HG02840 (cell line): Measurements from ENCODE around the gene OR7G1.

Source experiments
- ATAC-seq: cut with Tn5 transposase; IDR thresholded peaks from one replicate; pipeline ENCODE4 v1.9.1; 2021; ENCODE audit warnings: mild to moderate bottlenecking, moderate library complexity, moderate number of reproducible peaks; ENCODE audit not compliant: unreplicated experiment, low FRiP score

OR7G1 gene, protein sequence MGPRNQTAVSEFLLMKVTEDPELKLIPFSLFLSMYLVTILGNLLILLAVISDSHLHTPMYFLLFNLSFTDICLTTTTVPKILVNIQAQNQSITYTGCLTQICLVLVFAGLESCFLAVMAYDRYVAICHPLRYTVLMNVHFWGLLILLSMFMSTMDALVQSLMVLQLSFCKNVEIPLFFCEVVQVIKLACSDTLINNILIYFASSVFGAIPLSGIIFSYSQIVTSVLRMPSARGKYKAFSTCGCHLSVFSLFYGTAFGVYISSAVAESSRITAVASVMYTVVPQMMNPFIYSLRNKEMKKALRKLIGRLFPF

DNA sequence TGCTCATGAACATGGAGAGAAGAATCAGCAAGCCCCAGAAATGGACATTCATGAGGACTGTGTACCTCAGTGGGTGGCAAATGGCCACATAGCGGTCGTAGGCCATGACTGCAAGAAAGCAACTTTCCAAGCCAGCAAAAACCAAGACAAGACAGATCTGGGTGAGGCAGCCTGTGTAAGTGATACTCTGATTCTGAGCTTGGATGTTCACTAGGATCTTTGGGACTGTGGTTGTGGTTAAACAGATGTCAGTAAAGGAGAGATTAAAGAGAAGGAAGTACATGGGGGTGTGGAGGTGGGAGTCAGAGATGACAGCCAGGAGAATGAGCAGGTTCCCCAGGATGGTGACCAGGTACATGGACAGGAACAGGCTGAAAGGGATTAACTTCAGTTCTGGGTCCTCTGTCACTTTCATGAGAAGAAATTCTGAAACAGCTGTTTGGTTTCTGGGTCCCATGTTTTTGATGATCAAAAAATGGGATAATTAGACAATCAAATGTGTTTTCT, at the start of gene OR7G1:
TSS of gene OR7G1 (minus strand) at position 457 of the 507 bp plus-strand sequence. CDS start at position 457, 0 bp downstream.
- no peak for ATAC-seq

DNA sequence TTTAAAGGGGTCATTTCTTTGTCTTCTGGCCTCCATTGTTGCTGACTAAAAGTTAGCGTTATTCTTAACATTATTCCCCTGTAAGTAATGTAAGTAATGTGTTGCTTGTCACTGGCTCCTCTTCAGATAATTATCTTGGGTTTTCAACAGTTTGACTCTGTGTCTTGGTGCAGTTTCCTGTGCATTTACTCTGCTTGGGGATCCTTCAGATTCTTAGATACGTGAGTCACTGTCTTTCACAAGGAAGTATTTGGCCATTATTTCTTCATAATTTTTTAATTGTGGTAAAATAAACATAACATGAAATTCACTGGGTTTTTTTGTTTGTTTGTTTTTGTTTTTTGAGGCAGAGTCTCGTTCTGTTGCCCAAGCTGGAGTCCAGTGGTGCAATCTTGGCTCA, 49.7 kb upstream of the OR7G1 start:
- ATAC-seq: no peak

DNA sequence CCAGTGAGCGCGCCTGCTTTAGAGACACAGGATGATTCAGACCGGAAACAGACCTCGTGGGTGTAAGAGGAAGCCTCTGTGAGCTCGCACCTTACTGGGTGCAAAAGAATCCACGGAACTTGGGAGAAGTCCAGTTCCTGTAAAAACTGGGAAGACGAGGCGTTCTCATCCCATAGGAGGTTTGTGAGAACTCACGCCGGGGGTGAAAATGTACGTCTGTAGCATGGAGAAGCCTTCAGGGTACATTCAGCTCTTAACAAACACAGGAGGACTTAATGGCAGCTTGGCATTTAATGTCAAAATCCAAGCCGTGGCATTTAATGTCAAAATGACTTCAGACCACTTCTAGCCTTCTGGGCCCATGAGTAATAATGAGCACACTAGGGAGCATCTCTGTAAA, 45.9 kb upstream of the OR7G1 start:
- no peak for ATAC-seq

DNA sequence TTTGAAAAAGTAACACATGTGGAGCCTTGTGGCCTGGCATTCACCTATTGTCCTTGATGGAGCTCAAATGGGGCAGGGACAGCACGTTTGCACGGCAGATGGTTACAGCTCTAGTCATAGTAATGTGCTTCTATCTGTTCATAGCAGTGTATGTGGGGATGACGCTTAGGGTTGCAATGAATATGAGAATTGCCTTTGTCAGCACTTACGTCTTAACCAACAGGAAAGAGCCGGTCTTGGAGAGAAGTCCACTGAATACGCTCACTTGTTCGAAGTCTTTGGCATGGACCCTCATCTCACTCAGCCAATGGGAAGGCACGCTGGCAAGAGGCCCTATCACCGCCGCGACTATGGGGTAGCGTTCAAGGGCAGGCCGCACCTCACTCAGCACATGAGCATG, 44.3 kb upstream of the OR7G1 start:
- no peak for ATAC-seq

DNA sequence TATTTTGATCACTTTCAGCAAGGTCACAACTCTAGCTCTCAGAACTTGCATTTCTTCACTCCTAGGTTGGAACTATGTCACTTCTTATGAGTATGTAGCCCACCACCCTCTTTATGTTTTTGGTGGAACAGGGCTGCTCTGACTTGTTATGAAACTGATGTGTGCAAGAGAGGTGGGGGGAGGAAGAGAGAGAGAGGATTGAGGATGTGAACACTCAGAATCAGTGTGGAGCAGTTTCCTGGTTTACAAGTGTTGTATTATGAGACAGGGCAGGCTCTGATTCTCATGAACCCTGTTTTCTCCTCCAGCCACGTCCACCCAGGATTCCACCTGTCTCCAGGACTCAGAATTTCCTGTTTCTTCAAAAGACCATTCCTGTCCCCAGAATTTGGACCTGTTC, 40.7 kb upstream of the OR7G1 start:
- no peak for ATAC-seq

DNA sequence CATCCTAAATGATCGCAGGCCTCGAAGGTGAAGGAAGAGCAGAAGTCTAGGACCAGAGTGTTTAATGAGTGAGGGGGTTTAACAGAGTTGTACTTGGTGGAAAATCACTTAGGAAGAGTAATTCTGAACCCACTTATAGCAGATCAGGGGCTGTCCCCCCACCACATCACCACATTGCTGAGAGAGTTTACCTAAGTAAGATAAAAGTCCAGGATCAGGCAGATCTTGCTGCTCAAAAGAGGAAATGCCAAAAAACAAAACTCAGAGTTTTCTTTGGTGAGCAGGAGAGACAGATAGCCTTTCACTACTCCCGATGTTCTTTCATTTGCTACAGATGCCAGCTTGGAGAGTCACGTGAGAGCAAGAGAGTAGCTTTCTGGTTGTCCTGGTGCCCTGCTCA, 40.0 kb upstream of the OR7G1 start:
- no peak for ATAC-seq

DNA sequence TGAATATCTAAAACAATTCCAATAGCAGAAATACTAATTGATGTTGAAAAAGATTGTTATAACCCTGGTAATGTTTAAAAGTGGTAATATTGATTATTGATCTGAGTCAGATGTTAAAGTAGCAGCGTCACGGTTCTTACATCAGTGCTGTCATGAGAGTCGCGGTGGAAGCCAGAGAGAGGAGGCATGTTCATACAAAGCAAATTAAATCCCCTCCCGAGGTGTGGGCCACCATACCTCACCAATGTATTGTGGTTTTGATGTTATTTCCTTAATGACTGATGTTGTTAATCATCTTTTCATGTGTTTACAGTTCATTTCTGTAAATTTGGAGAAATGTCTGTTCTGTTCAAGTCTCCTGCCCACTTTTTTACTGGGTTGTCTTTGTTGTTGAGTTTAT, 35.8 kb upstream of the OR7G1 start:
- no peak for ATAC-seq

DNA sequence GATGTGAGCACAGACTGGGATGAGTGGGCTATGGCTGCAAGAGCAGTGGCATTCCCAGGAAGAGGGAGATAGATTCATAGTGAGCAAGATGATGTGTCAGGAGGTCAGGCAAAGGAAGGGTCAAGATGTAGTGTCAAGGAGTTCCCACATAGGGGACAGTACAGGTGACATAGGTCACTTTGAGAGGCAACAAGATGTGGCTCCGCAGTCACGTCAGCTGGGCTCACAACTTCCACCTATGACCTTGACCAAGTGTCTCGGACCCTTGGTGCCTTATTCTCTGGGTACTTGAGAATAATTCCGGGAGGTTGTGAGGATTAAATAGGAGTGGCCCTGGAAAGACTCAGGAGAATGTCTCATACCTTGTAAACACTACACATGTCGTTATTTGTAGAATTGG, 35.1 kb upstream of the OR7G1 start:
- no peak for ATAC-seq

DNA sequence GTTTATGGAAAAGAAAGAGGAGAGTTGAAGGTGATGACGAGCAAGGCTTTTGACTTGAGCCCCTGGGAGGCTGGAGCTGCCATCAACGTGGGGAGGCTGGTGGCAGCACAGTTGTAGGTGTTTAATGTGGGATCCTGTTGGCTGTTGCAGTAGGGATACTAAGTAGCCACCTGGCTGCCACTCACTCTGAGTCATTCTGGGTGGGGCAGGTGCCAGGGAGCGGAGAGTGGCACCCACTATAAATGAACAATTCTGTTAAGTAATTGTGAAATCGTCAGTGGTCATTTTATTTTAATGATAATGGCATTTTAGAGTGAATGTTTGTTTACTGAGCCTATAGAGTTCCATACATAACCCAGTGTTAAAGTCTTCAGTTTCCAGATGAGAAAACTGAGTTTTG, 34.4 kb upstream of the OR7G1 start:
- no peak for ATAC-seq

DNA sequence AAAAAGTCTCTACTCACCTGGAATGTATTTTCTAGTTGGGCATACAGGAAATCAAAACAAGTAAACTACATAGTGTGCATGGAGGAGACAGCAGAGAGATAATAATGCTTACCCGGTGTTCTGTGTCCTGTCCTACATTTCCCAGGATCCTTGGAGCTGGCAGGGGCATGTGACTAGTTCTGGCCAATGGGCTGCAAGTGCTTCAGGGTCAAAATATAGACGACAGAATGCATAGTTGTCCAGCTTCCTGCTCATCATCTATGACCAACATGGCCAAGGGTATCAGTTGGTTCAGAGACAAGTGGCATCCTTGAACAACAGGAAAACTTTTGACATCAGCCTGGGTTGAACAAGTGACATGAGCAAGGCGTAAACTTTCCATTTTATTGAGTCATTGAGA, 33.1 kb upstream of the OR7G1 start:
- no peak for ATAC-seq

DNA sequence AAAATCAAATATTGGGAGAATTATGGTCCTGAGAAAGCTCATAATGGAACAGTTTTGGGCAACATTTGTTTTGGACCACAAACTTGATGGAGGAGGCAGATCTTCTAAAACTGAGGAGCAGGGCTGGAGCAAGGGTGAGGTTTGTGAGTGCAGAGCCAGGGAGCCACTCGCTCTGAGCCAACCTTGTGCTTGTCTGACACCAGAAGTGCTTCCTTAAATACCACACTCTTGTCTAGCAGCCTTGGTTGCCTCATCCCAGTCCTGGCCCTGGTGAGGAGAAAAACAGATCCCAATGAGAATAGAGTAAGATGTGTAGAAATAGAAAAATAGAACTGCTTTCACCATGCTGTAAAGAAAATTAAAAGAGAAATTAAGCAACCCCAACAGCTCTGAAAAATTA, 31.3 kb upstream of the OR7G1 start:
- no peak for ATAC-seq

DNA sequence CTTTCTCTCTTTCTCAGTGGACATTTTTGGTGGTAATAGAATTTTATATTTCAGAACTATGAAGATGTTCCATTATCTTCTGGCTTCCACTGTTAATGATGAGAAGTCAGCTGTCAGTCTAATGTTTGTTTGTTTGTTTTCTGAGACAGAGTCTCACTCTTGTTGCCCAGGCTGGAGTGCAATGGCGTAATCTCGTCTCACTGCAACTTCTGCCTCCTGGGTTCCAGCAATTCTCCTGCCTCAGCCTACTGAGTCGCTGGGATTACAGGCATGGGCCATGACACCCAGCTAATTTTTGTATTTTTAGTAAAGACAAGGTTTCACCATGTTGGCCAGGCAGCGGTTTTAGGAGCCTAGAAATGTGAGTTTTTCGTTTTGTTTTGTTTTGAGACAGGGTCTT, 29.4 kb upstream of the OR7G1 start:
- ATAC-seq: no peak

DNA sequence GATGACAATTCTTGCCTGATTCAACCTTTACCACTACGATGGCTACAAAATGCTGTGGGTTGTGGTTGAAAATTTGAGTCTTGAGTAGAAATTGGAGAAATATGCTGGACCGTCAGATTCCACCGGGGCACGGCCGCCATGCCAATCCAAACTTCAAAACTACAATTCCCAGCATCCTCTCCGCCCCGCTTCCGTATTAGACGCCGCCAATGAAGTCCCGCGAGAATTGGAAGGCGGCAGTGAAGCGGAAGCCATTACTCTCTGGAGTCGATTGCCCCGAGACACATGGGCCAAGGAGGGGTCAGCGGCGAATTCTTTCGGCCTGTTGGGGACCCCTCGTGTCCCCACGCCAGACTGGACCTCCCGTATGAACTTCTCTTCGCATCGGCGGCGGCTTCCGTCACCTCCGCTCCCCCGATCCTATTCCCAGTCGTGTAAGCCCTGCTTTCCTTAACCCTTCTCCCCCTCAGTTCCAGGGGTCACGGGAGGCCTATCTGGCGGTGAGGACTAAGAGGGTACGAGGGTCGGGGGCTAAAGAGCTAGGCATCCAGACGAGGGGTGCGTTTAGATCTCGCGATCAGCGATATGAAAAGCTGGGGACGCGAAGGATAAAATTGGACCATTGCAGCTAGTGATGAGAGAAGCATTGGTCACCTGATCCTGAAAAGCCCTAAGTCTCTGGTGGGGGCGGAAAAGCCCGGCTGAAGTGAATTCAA, 24.8 kb upstream of the OR7G1 start, which contains the start of gene ZNF317:
TSS of gene ZNF317 (plus strand) at position 239 of the 716 bp plus-strand sequence. CDS start 15,620 bp downstream, outside the sequence.
- ATAC-seq: peak; percentile 82

DNA sequence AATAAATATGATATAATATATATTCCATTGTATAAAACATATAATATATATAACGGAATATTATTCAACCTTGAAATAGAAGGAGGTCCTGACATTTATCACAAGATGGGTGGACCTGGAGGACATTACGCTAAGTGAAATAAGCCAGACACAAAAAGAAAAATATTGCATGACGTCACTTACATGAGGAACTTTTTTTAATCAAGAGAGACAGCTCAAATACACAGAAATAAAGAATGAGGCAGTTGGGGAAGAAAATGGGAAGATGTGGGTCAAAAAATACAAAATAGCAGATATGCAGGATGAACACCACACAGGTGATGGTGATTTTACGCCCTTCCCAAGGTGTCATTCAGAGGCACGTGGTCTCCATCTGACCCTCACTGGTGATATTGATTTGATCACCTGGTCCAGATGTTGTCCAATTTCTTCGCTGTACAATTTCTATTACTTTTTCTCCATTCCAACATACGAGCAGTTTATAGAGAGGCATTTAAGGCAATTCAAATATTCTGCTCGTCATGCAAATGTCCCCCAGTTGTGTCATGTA, 24.1 kb upstream of the OR7G1 start:
- peak; percentile 8 for ATAC-seq

DNA sequence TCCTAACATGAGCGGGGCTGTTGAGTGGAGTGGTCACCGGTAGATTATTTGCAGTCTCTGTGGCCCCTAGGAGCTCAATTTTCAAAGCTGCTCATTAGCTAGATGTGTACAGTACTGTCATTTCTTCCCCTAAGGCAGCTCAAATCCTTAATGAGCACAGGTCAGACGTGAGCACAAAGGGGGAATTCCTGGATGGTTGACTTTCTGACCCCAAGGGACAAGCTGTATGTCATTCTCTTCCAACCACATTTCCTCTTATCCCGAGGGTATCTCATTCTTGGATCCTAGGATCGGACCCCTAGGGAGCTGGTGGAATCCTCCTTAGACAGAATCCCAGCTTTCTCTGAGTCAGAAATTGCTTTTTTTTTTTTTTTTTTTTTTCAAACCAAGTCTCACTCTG, 16.9 kb upstream of the OR7G1 start:
- ATAC-seq: no peak

DNA sequence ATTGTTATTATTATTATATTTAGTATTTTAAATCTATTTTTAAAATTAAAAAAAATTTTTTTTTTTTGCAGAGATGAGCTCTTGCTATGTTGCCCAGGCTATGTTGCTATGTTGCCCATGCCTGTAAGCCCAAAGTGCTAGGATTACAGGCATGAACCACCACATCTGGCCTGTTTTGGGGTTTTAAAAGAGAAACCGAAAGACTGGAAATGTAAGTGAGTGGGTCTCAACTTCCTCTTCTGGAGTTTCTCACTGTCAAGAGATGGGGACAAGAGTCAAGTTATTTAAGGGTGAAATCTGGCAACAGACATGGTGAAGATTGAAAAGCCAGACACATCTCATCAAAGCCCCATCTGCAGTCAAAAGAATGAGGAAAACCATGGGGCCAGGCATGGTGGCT, 15.4 kb upstream of the OR7G1 start:
- ATAC-seq: no peak

DNA sequence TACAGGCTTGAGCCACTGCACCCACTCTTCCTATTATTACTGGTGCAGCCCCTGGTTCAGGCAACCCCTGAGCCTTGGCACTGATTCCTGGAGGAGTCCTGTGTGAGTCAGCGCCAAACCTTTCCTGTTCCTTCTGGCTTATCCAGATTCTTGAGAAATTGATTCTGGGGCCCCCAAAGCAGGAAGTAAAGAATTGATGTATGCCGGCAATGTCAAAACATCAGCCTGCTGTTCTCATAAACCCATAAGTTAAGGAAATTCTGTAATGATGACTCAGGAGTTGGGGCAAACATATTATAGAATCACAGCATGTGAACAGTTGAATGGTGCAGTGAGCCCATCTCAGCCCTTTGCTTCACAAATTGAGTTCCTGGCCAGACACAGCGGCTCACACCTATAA, 12.6 kb upstream of the OR7G1 start:
- ATAC-seq: no peak

DNA sequence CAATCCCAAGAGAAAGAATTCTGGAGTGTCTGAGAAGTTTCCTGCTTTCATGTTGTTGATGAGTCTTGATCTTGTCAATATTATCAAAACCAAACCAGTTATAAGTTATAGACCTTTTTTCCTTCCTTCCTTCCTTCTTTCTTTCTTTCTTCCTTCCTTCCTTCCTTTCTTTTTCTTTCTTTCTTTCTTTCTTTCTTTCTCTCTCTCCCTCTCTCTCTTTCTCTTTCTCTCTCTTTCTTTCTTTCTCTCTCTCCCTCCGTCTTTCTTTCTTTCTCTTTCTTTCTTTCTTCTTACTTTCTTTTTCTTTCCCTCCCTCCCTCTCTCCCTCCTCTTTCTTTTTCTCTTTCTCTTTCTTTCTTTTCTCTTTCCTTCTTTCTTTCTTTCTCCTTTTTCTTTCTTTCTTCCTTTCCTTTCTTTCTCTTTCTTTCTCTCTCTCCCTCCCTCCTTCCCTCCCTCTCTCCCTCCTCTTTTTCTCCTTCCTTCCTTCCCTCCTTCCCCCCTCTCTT, 11.4 kb upstream of the OR7G1 start, which contains the start of gene OR7G3:
TSS of gene OR7G3 (minus strand) at position 51 of the 506 bp plus-strand sequence. CDS start at position 51, 0 bp downstream.
- no peak for ATAC-seq

DNA sequence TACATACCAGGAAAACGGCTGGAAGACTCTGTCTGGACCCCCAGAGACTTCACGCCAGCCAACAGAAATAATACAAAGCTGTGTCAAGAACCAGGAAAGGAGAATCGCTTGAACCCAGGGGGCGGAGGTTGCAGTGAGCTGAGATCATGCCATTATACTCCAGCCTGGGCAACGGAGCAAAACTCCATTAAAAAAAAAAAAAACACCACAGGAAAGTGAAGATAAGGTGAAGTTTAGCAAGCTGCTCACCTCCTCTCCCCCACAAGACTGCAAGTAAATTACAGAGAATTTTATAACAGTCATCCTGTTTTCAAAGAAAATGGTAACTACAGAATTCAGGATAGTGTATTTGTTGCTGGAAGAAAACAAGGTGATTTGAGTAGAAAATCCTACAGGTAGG, 984 bp upstream of the OR7G1 start:
- no peak for ATAC-seq

DNA sequence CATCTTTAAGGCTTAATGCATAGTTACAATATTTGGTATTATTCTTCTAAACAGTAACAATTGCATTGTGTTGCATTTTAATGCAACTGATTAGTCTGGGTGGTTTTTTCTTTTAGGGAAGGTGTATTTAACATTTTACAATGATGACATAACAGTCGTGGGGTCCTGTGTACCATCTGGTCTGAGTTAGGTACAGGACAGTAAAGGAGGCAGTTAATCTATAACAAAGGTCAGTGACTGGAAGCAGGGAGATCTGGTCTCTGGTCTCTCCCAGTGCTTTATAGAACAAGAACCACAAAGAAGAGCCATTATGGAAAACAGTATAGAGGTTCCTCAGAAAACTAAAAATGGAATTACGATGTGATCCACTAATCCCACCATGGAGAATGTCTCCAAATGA, 5.6 kb downstream of the OR7G1 start:
- ATAC-seq: no peak

DNA sequence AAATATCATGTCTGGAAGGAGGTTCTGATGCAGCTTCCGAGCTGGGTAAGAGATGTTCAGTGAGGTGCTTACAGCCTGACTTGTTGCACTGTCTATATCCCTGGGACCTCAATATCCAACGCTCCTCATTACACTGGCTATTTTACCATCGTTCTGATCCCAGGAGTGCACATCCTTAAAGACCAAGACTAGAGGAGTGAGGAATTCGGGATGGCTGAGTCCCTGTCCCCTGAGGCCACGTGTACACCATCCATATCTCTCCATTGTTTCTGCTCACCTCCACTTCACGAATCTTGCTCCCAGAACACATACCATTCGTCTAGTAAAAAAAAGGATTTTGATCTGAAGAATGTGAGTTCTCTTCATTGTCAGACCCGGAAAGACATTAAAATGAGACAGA, 8.2 kb downstream of the OR7G1 start, which contains the start of gene OR7G2:
TSS of gene OR7G2 (minus strand) at position 101 of the 400 bp plus-strand sequence. CDS start 4,232 bp downstream, outside the sequence.
- ATAC-seq: no peak
